IPS DF 6.9 (cell line): Measurements from ENCODE around the gene KCNQ4.

Source experiments
- DNase-seq: peaks from one replicate; pipeline ENCODE4 v3.0.0-alpha.2; 2013; ENCODE audit warnings: low read depth, low spot score
- H3K27ac ChIP-seq: one replicate; pipeline ENCODE4 v1.5.1; 2013; ENCODE audit warnings: low read length, control low read depth
- H3K27me3 ChIP-seq: 2 replicates; pipeline ENCODE4 v1.6.1; 2013; ENCODE audit warnings: mild to moderate bottlenecking, low read length; ENCODE audit not compliant: control insufficient read depth, insufficient read depth
- H3K36me3 ChIP-seq: 2 replicates; pipeline ENCODE4 v1.6.1; 2013; ENCODE audit warnings: low read length; ENCODE audit not compliant: control insufficient read depth, insufficient read depth
- H3K4me1 ChIP-seq: 2 replicates; pipeline ENCODE4 v1.6.1; 2013; ENCODE audit warnings: low read length; ENCODE audit not compliant: control insufficient read depth, insufficient read depth
- H3K4me3 ChIP-seq: 2 replicates; pipeline ENCODE4 v1.5.1; 2013; ENCODE audit warnings: mild to moderate bottlenecking, low read length
- H3K9me3 ChIP-seq: 2 replicates; pipeline ENCODE4 v1.6.1; 2013; ENCODE audit warnings: low read length, inconsistent platforms; ENCODE audit not compliant: control insufficient read depth, insufficient read depth
- WGBS: extraction: QIAGEN DNeasy Blood & Tissue Kit; methylation state at CpG from one replicate; pipeline ENCODE4 v1.1.7; 2013; ENCODE audit warnings: mixed read lengths, missing lambda C conversion rate; ENCODE audit not compliant: insufficient read length, insufficient coverage; 5-methylcytosine and 5-hydroxymethylcytosine counted together

Gene KCNQ4

GRCh38 chr1:40783001-40783905 lies at the start of gene KCNQ4:
TSS of gene KCNQ4 (plus strand) at chr1:40783787. CDS start at chr1:40784094, 307 bp downstream.
- no peak within 1 kb of the TSS for H3K27ac ChIP-seq
- DNase-seq, result no peak
- WGBS, result no CpG with 5 or more reads among the region's 73 CpGs

GRCh38 chr1:40734882-40735628 lies 48.5 kb upstream of the KCNQ4 start:
- no peak for DNase-seq
- peaks cover 2% of the 10 kb centered on the region; the same call in 1 of the 2 replicates for H3K36me3 ChIP-seq
- H3K27ac ChIP-seq, result no peak overlapping the region
- no peaks in the 10 kb centered on the region for H3K27me3 ChIP-seq
- no peaks in the 10 kb centered on the region for H3K4me1 ChIP-seq
- WGBS, result no CpG with 5 or more reads among the region's 8 CpGs
- H3K4me3 ChIP-seq, result no peak overlapping the region
- no peaks in the 10 kb centered on the region for H3K9me3 ChIP-seq

More at GRCh38 chr1:40783001-40783905, at the start of gene KCNQ4:
- Histone ChIP-seq H3K9me3 (no peaks in the 10 kb centered on the region), H3K36me3 (no peaks in the 10 kb centered on the region; the same call in 1 of the 2 replicates), H3K4me3 (peak within 1 kb of the TSS; percentile 45; the same call in 1 of the 2 replicates), H3K4me1 (peaks cover 5% of the 10 kb centered on the region; the same call in 1 of the 2 replicates), H3K27me3 (peaks cover 15% of the 10 kb centered on the region)

GRCh38 chr1:40736085-40736531 lies 47.5 kb upstream of the KCNQ4 start:
- Histone ChIP-seq H3K27me3 (no peaks in the 10 kb centered on the region), H3K27ac (no peak overlapping the region), H3K9me3 (no peaks in the 10 kb centered on the region), H3K36me3 (peaks cover 3% of the 10 kb centered on the region; the same call in 1 of the 2 replicates), H3K4me1 (no peaks in the 10 kb centered on the region), H3K4me3 (no peak overlapping the region)
- DNase-seq, result no peak

GRCh38 chr1:40738831-40739230 lies 44.8 kb upstream of the KCNQ4 start:
- Histone ChIP-seq H3K27me3 (no peaks in the 10 kb centered on the region), H3K4me1 (no peaks in the 10 kb centered on the region), H3K27ac (no peak overlapping the region), H3K36me3 (peaks cover 7% of the 10 kb centered on the region; the same call in 1 of the 2 replicates), H3K9me3 (no peaks in the 10 kb centered on the region), H3K4me3 (no peak overlapping the region)
- no CpG with 5 or more reads among the region's 6 CpGs for WGBS
- no peak for DNase-seq

- peaks cover 7% of the 10 kb centered on the region; the same call in 1 of the 2 replicates for H3K36me3 ChIP-seq
- no peak overlapping the region for H3K4me3 ChIP-seq
- no peak for DNase-seq
- no peaks in the 10 kb centered on the region for H3K4me1 ChIP-seq
- no peaks in the 10 kb centered on the region for H3K9me3 ChIP-seq
- no peak overlapping the region for H3K27ac ChIP-seq
- WGBS, result no CpG with 5 or more reads among the region's 3 CpGs
- H3K27me3 ChIP-seq, result no peaks in the 10 kb centered on the region
Measured at GRCh38 chr1:40739455-40740008, 44.1 kb upstream of the KCNQ4 start.

GRCh38 chr1:40740039-40740996 lies 43.3 kb upstream of the KCNQ4 start:
- H3K4me3 ChIP-seq, result no peak overlapping the region
- H3K36me3 ChIP-seq, result peaks cover 7% of the 10 kb centered on the region; the same call in 1 of the 2 replicates
- H3K4me1 ChIP-seq, result no peaks in the 10 kb centered on the region
- no peak overlapping the region for H3K27ac ChIP-seq
- H3K27me3 ChIP-seq, result no peaks in the 10 kb centered on the region
- no CpG with 5 or more reads among the region's 6 CpGs for WGBS
- DNase-seq, result no peak
- no peaks in the 10 kb centered on the region for H3K9me3 ChIP-seq

DNA sequence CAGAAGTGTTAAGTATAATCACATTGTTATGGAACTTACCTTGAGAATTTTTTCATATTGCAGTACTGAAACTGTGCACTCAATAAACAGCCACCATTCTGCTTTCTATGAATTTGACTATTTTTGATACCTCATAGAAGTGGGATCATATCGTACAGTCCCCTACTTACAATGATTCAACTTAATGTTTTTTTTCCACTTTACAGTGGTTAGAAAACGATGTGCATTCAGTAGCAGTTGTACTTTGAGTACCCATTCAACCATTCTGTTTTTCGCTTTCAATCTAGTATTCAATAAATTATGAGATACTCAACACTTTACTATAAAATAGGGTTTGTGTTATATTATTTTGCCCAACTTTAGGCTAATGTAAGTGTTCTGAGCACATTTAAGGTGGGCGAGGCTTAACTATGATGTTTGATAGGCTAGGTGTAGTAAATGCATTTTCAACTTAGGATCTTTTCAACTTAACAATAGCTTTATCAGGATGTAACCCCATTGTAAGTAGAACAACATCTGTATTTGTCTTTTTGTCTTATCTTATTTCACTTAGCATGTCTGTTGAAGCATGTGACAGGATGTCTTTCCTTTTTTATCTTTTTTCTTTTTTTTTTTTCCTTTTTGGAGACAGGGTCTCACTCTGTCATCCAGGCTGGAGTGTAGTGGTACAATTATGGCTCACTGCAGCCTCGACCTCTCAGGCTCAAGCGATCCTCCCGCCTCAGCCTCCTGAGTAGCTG lies 42.4 kb upstream of the KCNQ4 start:
- no peak for DNase-seq
- Histone ChIP-seq H3K9me3 (no peaks in the 10 kb centered on the region), H3K4me1 (no peaks in the 10 kb centered on the region), H3K27me3 (no peaks in the 10 kb centered on the region), H3K4me3 (no peak overlapping the region), H3K36me3 (peaks cover 7% of the 10 kb centered on the region; the same call in 1 of the 2 replicates), H3K27ac (no peak overlapping the region)
- WGBS, result no CpG with 5 or more reads among the region's 7 CpGs

- Histone ChIP-seq H3K9me3 (no peaks in the 10 kb centered on the region), H3K4me1 (no peaks in the 10 kb centered on the region), H3K4me3 (no peak overlapping the region), H3K36me3 (peaks cover 9% of the 10 kb centered on the region; the same call in 1 of the 2 replicates), H3K27me3 (no peaks in the 10 kb centered on the region), H3K27ac (no peak overlapping the region)
- WGBS, result no CpG with 5 or more reads among the region's 3 CpGs
- no peak for DNase-seq
Measured at GRCh38 chr1:40742363-40743061, 41.1 kb upstream of the KCNQ4 start.

- DNase-seq, result no peak
- H3K9me3 ChIP-seq, result no peaks in the 10 kb centered on the region
- no peaks in the 10 kb centered on the region for H3K27me3 ChIP-seq
- H3K27ac ChIP-seq, result no peak overlapping the region
- no peak overlapping the region for H3K4me3 ChIP-seq
- no CpG with 5 or more reads among the region's 3 CpGs for WGBS
- H3K36me3 ChIP-seq, result peaks cover 9% of the 10 kb centered on the region; the same call in 1 of the 2 replicates
- H3K4me1 ChIP-seq, result no peaks in the 10 kb centered on the region
Measured at GRCh38 chr1:40743452-40743851, 40.1 kb upstream of the KCNQ4 start.
